HG03520 (cell line): ENCODE measurements around the gene IMPDH1.
A peak's percentile ranks its signal among the peaks of the same experiment; 100 is the strongest.

Experiments
- ATAC-seq: cut with Tn5 transposase; IDR thresholded peaks from one replicate; pipeline ENCODE4 v1.9.1; 2021; ENCODE audit warnings: mild to moderate bottlenecking, moderate library complexity; ENCODE audit not compliant: unreplicated experiment

IMPDH1 gene

DNA sequence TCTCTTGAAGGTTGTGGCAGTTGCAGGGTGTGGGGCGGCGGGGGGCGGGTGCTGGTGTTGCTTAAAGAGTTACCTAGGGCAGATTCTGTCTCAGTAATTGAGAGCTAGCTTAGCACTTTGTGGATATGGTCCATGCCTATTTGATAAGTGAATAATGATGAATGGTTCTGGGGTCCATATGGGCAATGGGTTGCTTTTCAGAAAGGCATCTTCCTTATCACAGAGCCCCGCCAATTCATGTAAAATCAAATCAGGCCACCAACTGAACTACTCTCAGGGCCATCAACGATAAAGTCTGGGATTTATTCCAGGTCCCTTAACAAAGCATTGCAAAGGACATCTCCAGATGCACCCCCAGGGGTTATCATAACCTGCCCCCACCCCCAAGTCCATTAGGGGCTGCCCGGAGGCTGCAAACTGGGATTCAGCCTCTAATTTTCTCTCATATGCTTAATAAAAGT, 46.5 kb downstream of the IMPDH1 start:
- no peak for ATAC-seq

DNA sequence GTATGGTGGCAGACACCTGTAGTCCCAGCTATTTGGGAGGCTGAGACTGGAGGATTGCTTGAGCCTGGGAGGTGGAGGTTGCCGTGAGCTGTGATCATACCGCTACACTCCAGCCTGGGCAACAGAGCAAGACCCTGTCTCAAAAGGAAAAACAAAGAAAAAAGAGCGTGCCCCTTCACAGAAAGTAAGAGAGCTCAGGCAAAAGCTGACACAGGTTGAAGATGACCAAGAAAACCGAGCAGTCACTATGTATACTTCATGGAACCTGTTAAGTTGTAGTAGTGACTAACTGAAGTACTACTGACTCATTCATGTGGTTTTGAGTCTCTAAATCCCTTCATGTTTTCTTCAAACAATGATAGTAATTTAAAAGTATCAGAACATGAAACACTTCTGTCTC, 47.1 kb downstream of the IMPDH1 start:
- ATAC-seq = no peak

GRCh38 chr7:128361411-128362379, 48.1 kb downstream of the IMPDH1 start, which contains the start of gene PRRT4:
TSS of gene PRRT4 (minus strand) at chr7:128361690.
- ATAC-seq = no peak

- ATAC-seq = no peak
Observed at GRCh38 chr7:128360359-128360678, 49.5 kb downstream of the IMPDH1 start.

GRCh38 chr7:128359939-128360338, 49.8 kb downstream of the IMPDH1 start:
- ATAC-seq = no peak

GRCh38 chr7:128359336-128359735, 50.4 kb downstream of the IMPDH1 start:
- no peak for ATAC-seq

DNA sequence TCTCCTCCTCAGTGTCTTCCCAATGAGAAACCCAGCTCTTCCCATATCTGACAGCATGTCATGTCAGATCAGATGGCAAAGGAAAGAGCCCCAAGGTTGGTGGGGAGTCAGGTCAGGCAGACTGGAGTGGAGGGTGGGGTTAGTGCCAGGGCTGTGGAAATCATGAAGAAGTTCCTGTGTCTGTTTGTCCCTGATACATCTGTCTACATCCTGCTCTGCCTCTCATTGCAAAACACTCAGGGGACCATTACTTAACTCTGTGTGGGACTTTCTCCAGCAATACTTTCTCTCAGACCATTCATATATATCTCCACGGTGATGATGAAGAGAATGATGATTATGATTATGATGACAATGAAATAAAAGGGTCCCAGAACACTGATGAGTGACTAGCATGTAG, 51.5 kb downstream of the IMPDH1 start:
- ATAC-seq = no peak

GRCh38 chr7:128357217-128357613, 52.6 kb downstream of the IMPDH1 start:
- ATAC-seq = no peak

GRCh38 chr7:128356546-128357216, 53.1 kb downstream of the IMPDH1 start:
- no peak for ATAC-seq

DNA sequence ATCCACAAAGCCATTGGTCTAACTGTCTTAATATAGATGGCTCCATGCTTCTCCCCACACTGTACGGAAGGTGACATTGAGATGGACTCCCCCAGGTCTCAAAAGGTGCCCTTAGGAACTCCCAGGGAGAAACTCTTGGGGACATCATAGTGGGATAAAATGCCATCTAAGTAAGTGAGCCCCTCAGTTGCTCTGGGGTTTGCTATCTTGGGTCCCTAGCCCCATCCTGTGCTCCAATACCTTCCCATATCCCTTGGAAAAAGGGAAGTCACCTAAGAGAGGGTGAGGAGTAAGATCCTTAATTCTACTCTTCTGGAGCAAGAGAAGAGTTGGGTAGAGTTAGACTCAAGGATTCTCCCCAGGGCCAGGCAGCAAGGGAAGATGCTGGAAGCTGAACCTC, 56.2 kb downstream of the IMPDH1 start:
- no peak for ATAC-seq

DNA sequence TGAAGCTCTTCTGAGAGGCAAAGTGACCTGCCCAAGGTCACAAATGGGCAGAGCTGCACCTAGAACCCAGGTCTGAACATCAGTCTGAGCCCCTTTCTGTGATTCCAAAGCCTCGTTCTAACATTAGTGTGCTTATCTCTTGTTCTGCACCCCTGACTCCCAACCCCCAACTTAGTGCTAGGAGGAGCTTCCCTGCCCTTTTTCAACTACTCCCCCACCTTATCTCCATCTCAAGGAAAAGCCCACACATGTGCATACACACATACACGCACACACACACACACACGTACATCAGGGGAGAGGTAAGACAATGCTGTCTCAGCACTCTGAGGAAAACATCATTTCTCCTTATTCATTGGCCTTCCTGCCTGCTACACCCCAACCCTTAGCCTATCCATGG, 56.6 kb downstream of the IMPDH1 start:
- ATAC-seq = no peak

- ATAC-seq = no peak
Observed at GRCh38 chr7:128352636-128353035, 57.1 kb downstream of the IMPDH1 start.

DNA sequence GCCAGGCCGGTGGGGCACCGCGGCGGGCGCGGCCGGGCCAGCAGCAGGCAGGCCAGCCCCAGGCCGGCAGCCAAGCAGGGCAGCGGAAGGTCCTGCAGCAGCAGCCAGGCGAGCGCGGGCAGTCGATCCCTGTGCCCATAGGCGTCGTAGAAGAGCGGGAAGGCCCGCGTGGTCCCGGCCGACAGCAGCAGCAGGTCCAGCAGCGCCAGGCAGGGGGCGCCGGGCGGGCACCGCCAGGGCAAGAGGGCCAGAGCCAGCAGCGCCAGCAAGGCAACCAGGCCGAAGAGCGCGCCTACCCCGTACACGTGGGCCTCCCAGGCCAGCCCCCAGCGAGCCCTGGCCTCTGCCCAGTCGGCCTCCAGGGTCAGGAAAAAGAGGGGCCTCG, 57.6 kb downstream of the IMPDH1 start:
- ATAC-seq = no peak

GRCh38 chr7:128351296-128352152, 58.3 kb downstream of the IMPDH1 start:
- ATAC-seq = no peak

DNA sequence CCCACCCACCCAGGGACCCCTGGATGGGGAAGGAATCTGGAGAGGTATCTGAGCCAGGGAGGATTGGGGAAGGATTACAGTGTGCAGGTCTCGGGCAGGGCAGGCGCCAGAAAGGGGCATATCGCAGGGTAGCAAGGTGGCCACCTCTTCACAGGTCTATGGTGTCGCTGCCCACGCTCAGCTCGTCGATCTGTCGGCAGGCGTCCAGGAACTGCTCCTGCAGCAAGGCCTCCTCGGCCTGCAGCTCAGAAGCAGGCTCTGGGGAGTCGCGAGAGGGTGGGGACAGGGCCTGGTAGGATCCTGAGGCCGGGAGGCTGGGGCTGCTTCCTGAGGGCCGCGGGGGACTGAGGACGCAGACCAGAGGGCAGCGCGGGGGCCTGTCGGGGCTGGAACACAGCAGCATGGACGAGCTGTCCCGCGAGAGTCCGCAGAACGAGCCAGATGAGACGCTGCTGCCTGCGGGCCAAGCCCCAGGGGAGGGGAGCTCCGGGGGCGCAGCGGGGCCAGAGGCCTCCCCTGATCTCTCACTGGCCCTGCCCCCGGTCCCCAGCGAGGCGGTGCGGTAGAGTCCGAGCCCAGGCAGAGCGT, 59.0 kb downstream of the IMPDH1 start:
- ATAC-seq = no peak

- ATAC-seq = no peak
Observed at GRCh38 chr7:128349466-128349825, 60.3 kb downstream of the IMPDH1 start.

DNA sequence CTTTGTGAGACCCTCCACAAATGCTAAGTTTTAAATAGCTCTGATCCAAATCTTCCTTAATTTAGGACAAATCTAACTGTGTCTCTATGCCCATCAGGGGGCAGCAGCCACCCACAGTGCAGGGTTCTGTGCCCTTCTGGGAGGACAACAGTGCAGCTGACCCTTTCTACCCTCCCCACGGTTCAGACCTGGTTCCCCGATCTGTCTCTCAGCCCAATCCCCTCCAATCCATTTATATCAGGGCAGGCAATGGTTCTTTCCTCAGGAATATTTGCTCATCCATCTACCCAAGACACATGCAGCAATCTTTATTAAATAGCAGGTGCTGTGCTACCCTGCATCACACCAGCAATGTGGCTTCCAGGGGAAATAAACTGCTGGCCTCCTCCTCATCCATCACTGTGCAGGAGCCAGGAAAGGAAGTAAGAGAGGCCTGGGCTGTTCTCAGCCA, 62.1 kb downstream of the IMPDH1 start:
- ATAC-seq = no peak

DNA sequence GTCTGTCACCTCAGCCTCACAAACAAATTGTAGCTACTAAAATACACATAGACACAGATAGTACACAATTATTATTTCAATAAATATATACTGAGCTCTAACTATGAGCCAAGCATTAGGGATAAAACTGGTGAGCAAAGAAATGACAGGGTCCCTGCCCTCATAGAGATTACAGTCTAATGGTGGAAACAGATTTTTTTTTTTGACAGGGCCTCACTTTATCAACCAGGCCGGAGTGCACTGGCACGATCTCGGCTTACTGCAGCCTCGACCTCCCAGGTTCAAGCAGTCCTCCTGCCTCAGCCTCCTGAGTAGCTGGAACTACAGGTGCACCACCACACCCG, 65.4 kb downstream of the IMPDH1 start:
- ATAC-seq = no peak

DNA sequence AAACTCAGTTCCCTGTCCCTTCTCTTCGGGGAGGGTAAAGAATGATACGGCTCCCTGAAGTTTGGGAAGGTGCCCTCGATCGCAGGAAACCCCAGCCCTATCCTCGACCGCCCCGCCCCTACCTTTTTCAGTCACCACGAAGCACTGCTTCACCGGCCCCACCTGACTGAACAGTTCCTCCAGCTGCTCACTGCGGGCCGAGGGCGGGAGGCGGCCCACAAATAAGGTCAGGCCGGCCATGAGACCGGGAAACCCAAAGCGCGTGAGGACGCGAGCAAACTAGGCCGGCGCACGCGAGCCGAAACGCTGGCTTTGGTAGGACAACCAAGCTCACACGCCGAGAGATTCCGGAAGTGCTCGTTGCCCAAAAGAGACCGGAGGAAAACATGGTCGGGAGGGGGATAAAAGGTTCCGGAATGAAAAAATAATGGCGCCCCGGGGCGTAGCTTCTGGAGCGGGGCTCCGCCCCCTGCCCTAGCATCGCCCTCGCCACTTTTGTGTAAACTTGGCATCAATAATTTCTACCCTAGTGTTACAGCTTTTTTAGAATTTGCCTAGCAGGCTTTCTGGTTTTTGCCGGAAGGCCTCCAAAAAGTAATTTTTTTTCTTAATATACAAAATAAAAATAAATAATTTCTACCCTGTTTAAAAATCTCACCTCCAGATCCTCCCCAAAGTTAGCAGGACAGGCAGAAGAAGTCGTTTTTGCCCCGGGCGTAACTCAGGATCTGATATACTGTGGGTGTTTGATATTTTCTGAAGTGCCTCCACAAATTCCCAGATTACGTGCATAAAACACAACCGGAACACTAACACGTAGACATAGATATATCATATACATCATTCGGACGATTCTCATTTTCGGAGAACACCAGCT, 66.0 kb downstream of the IMPDH1 start, which contains the start of gene RBM28:
TSS of gene RBM28 (minus strand) at position 355 of the 877 bp plus-strand sequence. CDS start at position 240, 115 bp downstream.
- peak; percentile 90 for ATAC-seq
